T-helper 17 cell (primary cell): ENCODE results near the gene TENM4. TPM values are rescaled to one million over a fixed set of nuclear protein-coding genes. Genes with fewer than 3 reads are reported as not detected.

Source experiments
- ATAC-seq: fragments of 150-1000 bp; cut with Tn5 transposase; 2 replicates; pipeline ENCODE4 v1.10.0; 2021; ENCODE audit warnings: mild to moderate bottlenecking, moderate library complexity
- DNase-seq, 3 donors: peaks; one replicate each; pipeline versions ENCODE4 v3.0.0 to v3.0.0-alpha.2; 2020 to 2021
- H3K9me3 ChIP-seq: one replicate; pipeline ENCODE4 v1.7.0; 2013; ENCODE audit warnings: low read length, mild to moderate bottlenecking; ENCODE audit not compliant: control insufficient read depth, poor library complexity, severe bottlenecking
- H3K27ac Mint-ChIP-seq: one replicate; pipeline ENCODE4 v1.8.0; 2022; ENCODE audit warnings: mild to moderate bottlenecking, moderate library complexity, mixed read lengths
- H3K27me3 Mint-ChIP-seq: one replicate; pipeline ENCODE4 v1.8.0; 2022; ENCODE audit warnings: mixed read lengths
- H3K36me3 Mint-ChIP-seq: one replicate; pipeline ENCODE4 v1.8.0; 2022; ENCODE audit warnings: low read depth, mixed read lengths
- H3K4me1 Mint-ChIP-seq: one replicate; pipeline ENCODE4 v1.8.0; 2022; ENCODE audit warnings: mild to moderate bottlenecking, mixed read lengths
- H3K4me3 Mint-ChIP-seq: one replicate; pipeline ENCODE4 v1.8.0; 2022; ENCODE audit warnings: mild to moderate bottlenecking, moderate library complexity, mixed read lengths
- total RNA-seq, 4 donors: library from RNA in 2 of 4; stranded (reverse) in 2 of 4; gene quantifications; one replicate each; pipeline ENCODE4 v1.2.3 and lab custom pipeline; 2022 to 2026

Gene TENM4
- total RNA-seq, 2 donors from 2014 or later, result 0.31 to 0.97 TPM

DNA sequence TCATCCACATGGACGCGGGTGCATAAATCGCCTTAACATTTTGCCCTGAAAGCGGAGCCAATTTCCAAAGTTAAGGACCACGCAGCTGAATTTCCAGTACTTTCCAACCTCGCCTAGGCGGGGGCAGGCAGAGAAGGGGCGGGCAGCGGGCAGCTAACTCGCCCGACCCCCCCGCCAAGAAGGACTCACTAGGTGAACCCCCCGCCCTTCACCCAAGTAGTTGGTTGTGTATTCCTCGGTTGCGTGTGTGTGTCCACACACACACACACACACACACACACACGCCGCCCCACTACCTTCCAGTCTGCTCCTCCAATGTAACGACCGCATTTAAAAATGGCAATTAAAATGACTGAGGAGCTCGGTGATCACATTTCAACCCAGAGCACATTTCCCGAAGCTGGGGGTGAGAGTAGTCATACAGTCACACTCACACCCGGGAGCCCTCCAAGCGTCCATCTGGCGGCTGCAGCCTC is 1.4 kb downstream of the TENM4 start:
- H3K9me3 ChIP-seq, result no peaks in the 10 kb centered on the region
- peaks cover 5% of the 10 kb centered on the region for H3K36me3 Mint-ChIP-seq
- DNase-seq (no peak), ATAC-seq (no peak)
- H3K4me3 Mint-ChIP-seq, result peak overlapping the region; percentile 52
- H3K4me1 Mint-ChIP-seq, result peaks cover 9% of the 10 kb centered on the region
- peaks cover 60% of the 10 kb centered on the region for H3K27me3 Mint-ChIP-seq
- H3K27ac Mint-ChIP-seq, result no peak overlapping the region

DNA sequence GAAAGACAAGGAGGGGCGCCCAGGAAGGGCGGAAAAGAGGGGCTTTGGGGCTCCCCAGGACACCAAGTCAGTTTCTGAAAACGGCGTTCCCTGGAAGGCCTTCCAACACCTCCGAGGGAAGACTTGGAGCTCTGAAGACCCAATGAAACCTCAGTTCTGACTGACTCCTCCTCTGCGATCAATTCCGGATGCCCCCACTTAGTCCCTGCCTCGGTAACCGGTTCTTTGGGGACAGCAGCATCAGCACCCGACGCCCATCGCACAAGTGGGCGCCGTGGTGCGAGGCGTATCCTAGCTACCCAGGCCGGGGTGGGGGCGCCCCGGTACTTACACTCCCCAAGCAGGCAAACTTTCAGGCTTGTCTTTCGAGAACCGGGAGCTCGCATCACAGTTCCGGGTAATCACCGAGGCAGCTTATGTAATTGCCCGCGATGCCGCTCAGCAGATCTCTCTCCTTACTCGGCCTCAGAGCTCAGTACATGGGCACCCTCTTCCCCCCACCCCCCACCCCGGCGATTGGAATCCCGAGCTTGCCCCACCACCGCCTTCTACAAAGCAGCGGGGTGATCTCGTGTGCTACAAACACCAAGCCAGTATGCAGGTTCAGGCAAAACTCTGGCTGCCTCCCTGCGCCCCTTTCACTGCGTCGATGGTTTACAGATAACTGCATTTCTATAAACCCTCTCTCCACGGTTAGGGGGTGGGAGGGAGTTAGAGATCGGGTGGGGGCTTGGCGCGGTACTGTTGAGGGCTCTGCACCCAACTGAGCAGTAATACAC is 2.0 kb downstream of the TENM4 start:
- H3K36me3 Mint-ChIP-seq, result peaks cover 5% of the 10 kb centered on the region
- peaks cover 66% of the 10 kb centered on the region for H3K27me3 Mint-ChIP-seq
- H3K4me1 Mint-ChIP-seq, result peaks cover 9% of the 10 kb centered on the region
- ATAC-seq (no peak), DNase-seq (no peak)
- H3K27ac Mint-ChIP-seq, result no peak overlapping the region
- H3K9me3 ChIP-seq, result no peaks in the 10 kb centered on the region
- H3K4me3 Mint-ChIP-seq, result no peak overlapping the region

DNA sequence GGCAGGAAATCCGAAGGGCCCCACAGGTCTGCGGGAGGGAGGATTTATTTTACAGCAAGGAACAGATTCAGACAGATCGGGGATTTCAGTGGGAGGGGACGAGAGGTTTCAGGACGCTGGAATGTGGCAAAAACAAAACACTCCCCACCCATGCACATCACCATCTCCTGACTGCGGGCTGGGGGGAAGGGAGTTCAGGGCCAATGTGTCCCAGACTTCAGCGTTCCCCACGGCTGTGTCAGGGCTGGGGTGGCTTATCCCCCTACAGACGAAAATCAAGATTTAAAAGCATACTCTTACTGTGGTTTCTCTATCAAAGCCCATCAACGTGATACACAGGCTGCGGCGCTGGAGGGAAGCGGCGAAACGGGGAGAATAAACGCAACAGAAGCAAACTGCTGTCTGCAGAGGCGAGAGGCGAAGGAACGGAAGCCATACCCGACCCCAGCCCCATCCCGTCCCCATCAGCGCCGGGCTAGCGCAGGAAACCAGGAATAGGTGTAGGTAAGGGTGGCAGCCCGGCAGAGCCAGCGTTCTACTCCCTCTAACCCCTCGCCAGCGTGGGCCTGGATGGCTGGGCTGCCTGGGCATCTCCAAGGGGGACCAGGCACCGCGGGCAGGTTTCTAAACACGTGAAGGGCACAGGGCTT is 2.7 kb downstream of the TENM4 start:
- peaks cover 5% of the 10 kb centered on the region for H3K36me3 Mint-ChIP-seq
- H3K4me1 Mint-ChIP-seq, result peaks cover 9% of the 10 kb centered on the region
- DNase-seq, result no peak
- no peak for ATAC-seq
- no peaks in the 10 kb centered on the region for H3K9me3 ChIP-seq
- peak overlapping the region; percentile 66 for H3K4me3 Mint-ChIP-seq
- H3K27me3 Mint-ChIP-seq, result peaks cover 66% of the 10 kb centered on the region
- H3K27ac Mint-ChIP-seq, result no peak overlapping the region

DNA sequence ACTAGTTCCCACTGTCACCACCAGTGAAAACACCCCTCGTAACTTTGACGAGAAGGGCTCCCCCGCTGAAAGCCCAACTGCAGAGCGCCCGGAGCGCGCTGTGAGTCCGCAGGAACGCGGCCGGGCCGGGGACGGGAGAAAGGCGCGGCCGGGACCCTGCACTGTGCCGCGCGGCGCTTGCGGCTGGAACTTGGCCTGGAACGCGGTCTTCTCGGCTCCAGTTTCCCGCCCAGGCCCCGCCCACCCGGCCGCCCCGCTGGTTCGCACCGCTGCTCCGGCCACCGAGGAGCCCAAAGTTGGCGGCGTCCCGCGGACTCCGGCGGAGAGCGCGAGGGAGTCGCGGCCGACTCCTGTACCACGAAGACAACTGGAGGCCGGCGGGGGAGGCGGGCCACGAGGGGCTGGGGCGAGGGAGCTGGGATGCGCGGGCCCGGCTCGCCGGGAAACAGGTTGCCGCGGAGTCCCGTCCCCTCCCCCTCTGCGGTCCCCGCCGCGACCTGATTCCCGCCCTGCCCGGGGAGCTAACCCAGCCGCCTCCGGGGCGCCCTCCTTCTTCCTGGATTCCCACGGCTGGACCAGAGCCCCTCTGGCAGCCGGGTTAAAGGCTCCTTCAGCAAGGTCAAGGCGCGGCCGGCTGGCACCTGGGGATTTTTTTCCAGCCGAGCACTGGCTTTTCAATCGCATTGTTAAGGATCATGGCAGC is 3.4 kb downstream of the TENM4 start:
- H3K4me1 Mint-ChIP-seq, result peaks cover 9% of the 10 kb centered on the region
- DNase-seq, result no peak
- no peak for ATAC-seq
- H3K9me3 ChIP-seq, result no peaks in the 10 kb centered on the region
- H3K4me3 Mint-ChIP-seq, result peak overlapping the region; percentile 66
- H3K27ac Mint-ChIP-seq, result no peak overlapping the region
- H3K36me3 Mint-ChIP-seq, result peaks cover 5% of the 10 kb centered on the region
- peaks cover 61% of the 10 kb centered on the region for H3K27me3 Mint-ChIP-seq

DNA sequence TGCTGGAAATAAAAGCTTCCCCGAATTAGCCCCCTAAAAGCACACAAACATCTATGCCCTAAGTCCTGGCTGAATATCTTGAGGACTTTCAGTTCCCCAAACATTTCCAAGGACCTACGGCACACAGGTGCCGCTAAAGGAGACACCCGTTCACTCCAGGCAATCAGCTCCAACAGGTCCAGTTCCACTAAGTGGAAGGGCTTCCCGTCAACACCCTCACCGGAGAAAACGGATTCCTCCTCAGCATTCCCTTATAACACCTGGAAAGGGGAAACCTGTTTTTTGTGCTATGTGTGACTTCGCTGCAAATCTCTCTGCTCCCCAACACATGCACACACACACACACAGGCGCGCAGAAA is 3.9 kb downstream of the TENM4 start:
- DNase-seq, result no peak
- Mint-ChIP-seq H3K27me3 (peaks cover 56% of the 10 kb centered on the region), H3K27ac (no peak overlapping the region), H3K4me3 (peak overlapping the region; percentile 41), H3K36me3 (peaks cover 5% of the 10 kb centered on the region), H3K4me1 (peaks cover 9% of the 10 kb centered on the region)
- no peaks in the 10 kb centered on the region for H3K9me3 ChIP-seq
- no peak for ATAC-seq

DNA sequence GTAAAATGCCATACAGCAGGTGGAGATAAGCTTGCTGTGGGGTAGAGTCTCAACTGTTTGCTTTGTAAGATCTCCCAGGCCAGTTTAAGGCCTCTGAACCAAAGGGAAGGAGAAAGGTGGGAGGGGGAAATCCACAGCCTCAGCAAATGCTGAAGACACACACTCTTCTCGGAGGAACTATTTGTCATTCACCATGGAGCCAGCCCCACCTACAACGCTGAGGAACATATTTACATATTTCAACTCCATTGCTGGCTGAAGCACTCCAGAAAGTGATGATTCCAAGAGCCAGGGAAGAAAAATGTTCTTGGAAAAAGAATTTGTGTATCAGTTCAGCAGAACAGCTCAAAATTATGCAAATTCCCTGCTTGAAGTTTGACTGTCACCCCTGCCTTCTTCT is 6.5 kb downstream of the TENM4 start:
- Mint-ChIP-seq H3K36me3 (no peaks in the 10 kb centered on the region), H3K4me3 (no peak overlapping the region), H3K4me1 (peaks cover 2% of the 10 kb centered on the region), H3K27ac (no peak overlapping the region), H3K27me3 (peaks cover 41% of the 10 kb centered on the region)
- DNase-seq (no peak), ATAC-seq (no peak)
- no peaks in the 10 kb centered on the region for H3K9me3 ChIP-seq

DNA sequence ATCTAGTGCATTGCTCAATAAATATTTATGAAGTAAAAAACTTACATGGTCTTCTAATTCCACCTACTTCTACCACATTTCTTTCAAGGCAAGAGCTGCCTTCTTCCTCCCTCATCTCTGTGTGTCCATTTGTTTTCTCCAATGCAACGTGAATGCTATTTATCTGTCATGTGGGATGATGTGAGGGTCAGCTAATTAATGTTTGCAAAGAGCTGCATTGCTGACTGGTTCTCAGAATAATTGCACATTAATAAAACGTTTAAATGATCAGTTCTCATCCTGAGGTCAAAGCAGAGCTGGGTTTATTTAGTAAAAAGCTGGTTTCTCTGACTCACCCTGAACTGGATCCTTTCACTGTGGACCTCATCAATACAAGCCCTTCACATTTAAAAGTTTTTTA is 8.7 kb downstream of the TENM4 start:
- DNase-seq (no peak), ATAC-seq (no peak)
- no peaks in the 10 kb centered on the region for H3K9me3 ChIP-seq
- Mint-ChIP-seq H3K27ac (no peak overlapping the region), H3K4me1 (peaks cover 2% of the 10 kb centered on the region), H3K36me3 (no peaks in the 10 kb centered on the region), H3K4me3 (no peak overlapping the region), H3K27me3 (peaks cover 38% of the 10 kb centered on the region)

DNA sequence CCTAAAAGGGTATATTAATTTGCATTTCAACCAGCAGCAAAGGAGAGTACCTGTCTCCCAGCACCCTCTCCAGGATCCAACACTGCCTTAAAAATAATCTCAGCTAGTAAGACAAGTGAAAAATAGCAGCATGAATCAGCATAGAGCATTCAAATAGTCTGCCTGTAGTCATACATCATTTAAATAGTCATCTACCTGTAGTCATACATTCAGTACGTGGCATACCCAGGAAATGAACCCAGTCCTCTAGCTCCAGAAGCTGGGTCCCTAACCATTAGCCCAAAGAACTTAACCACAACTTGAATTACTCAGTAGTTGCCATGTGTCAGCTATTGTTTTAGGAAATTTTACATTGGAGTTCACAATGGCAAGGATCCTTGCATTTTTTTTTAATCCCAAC is 9.3 kb downstream of the TENM4 start:
- no peak overlapping the region for H3K27ac Mint-ChIP-seq
- ATAC-seq (no peak), DNase-seq (no peak)
- no peaks in the 10 kb centered on the region for H3K36me3 Mint-ChIP-seq
- H3K4me1 Mint-ChIP-seq, result peaks cover 1% of the 10 kb centered on the region
- H3K4me3 Mint-ChIP-seq, result no peak overlapping the region
- no peaks in the 10 kb centered on the region for H3K9me3 ChIP-seq
- peaks cover 32% of the 10 kb centered on the region for H3K27me3 Mint-ChIP-seq

DNA sequence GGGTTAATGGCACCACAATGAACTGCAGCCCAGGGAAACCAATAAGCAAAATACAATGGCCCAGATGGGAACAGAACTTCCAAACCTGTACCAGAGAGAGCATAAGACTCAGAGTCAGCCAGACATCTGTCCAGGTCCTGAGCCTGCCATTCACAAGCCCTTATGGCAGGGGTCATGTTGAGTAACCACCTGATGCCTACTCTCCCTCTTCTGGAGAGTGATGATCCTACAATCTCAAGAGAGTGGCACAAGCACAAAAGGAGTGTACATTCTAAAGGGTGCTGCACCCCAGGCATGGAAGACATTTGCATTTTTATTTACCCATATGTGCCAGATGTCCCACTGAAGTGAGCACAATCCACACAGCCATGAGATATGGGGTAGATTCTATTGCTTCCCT is 10.6 kb downstream of the TENM4 start:
- H3K27ac Mint-ChIP-seq, result no peak overlapping the region
- no peaks in the 10 kb centered on the region for H3K9me3 ChIP-seq
- H3K4me3 Mint-ChIP-seq, result no peak overlapping the region
- H3K27me3 Mint-ChIP-seq, result peaks cover 30% of the 10 kb centered on the region
- no peak for ATAC-seq
- H3K4me1 Mint-ChIP-seq, result no peaks in the 10 kb centered on the region
- H3K36me3 Mint-ChIP-seq, result no peaks in the 10 kb centered on the region
- DNase-seq, result no peak

DNA sequence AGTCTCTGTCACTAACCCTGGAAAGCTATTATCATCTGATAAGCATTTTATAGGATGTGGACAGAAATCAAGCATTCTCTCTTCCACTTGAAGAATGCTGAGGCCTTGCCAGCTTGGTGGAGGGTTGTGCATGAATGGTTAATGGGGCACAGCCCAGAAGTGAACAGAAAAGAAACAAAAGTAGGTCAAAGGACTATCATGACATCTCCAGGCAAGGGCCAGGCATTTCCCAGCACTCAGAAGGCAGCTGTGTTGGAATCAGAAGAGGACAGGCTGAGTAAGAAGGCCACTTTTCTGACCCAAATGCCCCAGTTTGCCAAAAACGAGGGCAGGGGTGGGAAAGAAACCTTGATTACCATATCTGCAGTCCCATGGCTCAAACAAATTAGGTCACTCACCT is 12.4 kb downstream of the TENM4 start:
- Mint-ChIP-seq H3K4me1 (no peaks in the 10 kb centered on the region), H3K27ac (no peak overlapping the region), H3K27me3 (peaks cover 20% of the 10 kb centered on the region), H3K36me3 (no peaks in the 10 kb centered on the region), H3K4me3 (no peak overlapping the region)
- no peaks in the 10 kb centered on the region for H3K9me3 ChIP-seq
- ATAC-seq (no peak), DNase-seq (no peak)

DNA sequence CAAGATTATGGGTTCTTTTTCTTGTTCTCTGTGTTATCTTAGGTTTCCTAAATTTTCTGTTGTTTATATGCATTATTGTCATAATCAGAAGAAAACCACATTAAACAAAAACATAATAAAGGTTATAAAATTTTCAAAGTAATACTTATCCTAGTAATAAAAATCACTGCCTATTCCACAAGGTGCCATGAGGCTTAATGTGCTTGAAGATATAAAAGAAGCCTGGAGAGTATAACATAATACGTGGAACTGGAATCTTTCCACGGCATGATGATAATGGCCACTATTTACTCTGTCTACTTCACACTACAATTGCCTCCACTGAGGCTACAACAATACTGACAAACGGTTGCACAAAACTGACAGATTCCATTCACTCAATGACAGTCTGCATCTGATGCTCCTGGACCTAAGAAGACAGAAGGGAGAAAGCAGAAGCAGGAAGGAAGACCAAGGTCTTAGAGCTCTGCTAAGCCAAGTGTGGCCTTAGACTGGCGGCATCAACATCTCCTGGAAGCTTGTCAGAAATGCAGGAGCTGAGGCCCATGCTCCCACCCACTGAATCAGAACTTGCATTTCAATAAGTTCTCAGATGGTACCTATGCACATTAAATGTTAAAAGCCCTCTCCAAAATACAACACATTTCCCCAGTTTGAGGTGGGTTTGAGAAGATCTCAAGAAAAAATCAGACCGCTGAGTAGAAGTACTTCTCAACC is 13.1 kb downstream of the TENM4 start:
- Mint-ChIP-seq H3K4me1 (no peaks in the 10 kb centered on the region), H3K27me3 (peaks cover 18% of the 10 kb centered on the region), H3K27ac (no peak overlapping the region), H3K36me3 (no peaks in the 10 kb centered on the region), H3K4me3 (no peak overlapping the region)
- no peak for ATAC-seq
- DNase-seq, result no peak
- no peaks in the 10 kb centered on the region for H3K9me3 ChIP-seq

DNA sequence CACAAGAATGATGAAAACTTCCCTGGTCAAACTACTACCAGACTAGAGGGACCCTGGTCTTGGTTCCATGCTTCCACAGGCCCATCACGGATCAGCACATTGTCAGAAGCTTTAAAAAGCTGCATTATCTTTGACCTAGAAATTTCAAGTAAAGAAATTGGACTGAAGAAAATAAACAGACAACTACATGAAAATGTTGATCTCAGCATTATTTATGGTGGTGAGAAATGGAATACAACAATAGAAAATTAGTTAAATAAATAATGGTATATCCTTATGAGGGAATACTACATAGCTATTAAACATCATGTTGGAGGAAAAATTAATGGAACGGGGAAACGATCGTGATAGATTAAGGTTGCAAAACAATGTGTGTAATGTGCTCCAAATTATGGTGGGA is 13.7 kb downstream of the TENM4 start:
- H3K9me3 ChIP-seq, result no peaks in the 10 kb centered on the region
- Mint-ChIP-seq H3K36me3 (no peaks in the 10 kb centered on the region), H3K27me3 (peaks cover 19% of the 10 kb centered on the region), H3K27ac (no peak overlapping the region), H3K4me1 (no peaks in the 10 kb centered on the region), H3K4me3 (no peak overlapping the region)
- no peak for ATAC-seq
- no peak for DNase-seq

DNA sequence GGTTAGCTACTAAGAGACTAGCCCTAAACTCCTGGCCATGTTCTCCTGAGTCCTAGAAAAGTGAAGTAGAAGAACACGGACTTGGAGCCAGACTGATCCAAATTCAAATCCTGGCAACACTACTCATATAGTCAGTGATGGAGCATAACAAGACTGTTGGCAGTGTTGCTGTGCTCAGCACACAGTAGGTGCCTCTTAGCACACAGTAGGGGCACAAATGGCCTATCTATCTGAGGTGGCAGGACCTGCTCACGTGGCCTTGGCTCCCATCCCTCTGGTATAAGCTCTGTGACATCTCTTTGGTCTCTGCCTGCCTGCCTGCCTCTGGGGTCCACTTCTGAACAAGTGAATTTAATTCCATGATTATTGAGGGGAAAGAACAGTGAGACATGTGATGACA is 15.4 kb downstream of the TENM4 start:
- DNase-seq (no peak), ATAC-seq (no peak)
- no peak overlapping the region for H3K27ac Mint-ChIP-seq
- no peaks in the 10 kb centered on the region for H3K36me3 Mint-ChIP-seq
- no peak overlapping the region for H3K4me3 Mint-ChIP-seq
- H3K9me3 ChIP-seq, result no peaks in the 10 kb centered on the region
- H3K27me3 Mint-ChIP-seq, result peaks cover 19% of the 10 kb centered on the region
- no peaks in the 10 kb centered on the region for H3K4me1 Mint-ChIP-seq
